Left colon (tissue), 2 donors: ENCODE results near the gene FGGY. TPM values are rescaled to one million over a fixed set of nuclear protein-coding genes. Genes with fewer than 3 reads are reported as not detected.
A peak's percentile ranks its signal among the peaks of the same experiment; 100 is the strongest.

Experiments
- ATAC-seq: fragments of 200-7000 bp; cut with Tn5 transposase; one replicate; pipeline ENCODE4 v1.9.1; 2020; ENCODE audit warnings: mild to moderate bottlenecking, moderate library complexity
- DNase-seq, 2 donors: peaks; one replicate each; pipeline ENCODE4 v3.0.0-alpha.2; 2020
- intact Hi-C, 2 donors: fragments of 100-400 bp; cut with DNase I in 1 of 2; cut with micrococcal nuclease in 1 of 2; formaldehyde crosslinking; loops; one replicate each; pipeline versions ENCODE4 v1.11.2 to v1.14.0; 2022; cut with DNase I, micrococcal nuclease
- total RNA-seq, 2 donors: library from RNA; stranded (reverse); fragmentation: NEBNext Ultra II Directional; extraction: Animal tissue kit (Norgen Biotek cat#: 25700); gene quantifications; one replicate each; pipeline ENCODE4 v1.2.1, GENCODE V29; 2021
- donor health status: DM: no; HTN: no; CAD: no.
- donor health status: DM: yes; HTN: yes; CAD: no.

The FGGY gene
- total RNA-seq, 2 donors from 2014 or later = 17.3 to 24.1 TPM

DNA sequence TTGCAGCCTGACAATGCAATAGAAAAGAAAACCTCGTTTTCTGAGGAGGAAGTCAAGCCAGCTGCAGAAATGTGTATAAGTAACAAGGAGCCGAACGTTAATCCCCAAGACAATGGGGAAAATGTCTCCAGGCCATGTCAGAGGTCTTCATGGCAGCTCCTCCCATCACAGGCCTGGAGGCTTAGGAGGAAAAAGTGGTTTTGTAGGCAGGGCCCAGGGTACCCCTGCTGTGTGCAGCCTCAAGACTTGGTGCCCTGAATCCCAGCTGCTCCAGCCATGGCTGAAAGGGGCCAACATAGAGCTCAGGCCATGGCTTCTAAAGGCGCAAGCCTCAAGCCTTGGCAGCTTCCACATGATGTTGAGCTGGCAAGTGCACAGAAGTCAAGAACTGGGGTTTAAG lies 439.9 kb downstream of the FGGY start:
- intact Hi-C loops = no loop called here
- ATAC-seq (no peak), DNase-seq (no peak)

DNA sequence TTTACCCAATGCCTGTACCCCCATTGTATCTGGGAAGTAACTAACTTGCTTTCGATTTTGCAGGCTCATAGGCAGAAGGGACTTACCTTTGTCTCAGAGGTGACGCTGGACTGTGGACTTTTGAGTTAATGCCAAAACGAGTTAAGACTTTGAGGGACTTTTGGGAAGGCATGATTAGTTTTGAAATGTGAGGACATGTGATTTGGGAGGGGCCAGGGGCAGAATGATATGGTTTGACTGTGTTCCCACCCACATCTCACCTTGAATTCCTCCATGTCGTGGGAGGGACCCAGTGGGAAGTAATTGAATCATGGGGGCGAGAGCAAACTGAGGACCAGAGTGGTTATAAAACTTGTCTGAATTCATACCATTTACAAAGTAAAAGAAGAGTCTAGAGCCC lies 440.7 kb downstream of the FGGY start:
- DNase-seq = no peak
- ATAC-seq = peak; percentile 17
- intact Hi-C loops = no loop called here

DNA sequence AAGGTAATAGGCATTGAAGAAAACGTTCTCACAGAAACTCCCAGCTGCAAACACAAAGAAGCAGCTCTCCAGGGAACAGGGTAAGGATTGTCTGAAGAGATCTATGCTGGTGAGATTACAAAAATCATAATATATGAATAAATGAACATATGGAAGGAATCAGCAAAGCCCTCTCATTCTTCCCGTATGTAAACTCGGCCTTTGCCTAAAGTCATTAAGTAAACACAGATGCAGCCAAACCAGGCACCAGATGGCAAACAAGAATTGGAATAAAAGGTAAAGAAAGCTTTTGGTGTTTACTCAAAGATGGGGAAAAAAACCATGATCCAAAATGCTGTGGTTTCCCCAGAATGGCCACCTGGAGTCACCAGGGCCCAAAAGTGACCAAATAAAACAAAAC lies 441.3 kb downstream of the FGGY start:
- intact Hi-C loops = no loop called here
- DNase-seq (no peak), ATAC-seq (peak; percentile 34)

DNA sequence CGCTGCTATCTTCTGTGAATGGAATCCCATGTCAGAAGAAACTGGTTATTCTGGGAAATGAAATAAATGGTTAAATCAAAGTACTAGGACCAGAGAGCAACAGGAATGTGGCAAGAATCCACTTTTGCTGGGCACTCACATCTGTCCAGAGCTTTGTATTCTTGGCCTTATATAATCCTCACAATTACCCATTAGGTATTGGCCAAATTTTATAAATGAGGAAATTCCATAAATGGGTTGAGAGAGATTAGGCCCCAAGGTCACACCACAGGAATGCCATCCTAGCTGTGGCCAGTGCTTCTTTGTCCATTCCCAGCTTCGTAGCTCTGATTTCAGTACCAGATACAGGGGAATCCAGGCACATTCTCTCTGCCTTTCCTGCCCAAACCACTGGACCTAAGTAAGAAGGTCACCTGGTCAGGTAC lies 441.7 kb downstream of the FGGY start:
- intact Hi-C loops = no loop called here
- DNase-seq (no peak), ATAC-seq (no peak)

DNA sequence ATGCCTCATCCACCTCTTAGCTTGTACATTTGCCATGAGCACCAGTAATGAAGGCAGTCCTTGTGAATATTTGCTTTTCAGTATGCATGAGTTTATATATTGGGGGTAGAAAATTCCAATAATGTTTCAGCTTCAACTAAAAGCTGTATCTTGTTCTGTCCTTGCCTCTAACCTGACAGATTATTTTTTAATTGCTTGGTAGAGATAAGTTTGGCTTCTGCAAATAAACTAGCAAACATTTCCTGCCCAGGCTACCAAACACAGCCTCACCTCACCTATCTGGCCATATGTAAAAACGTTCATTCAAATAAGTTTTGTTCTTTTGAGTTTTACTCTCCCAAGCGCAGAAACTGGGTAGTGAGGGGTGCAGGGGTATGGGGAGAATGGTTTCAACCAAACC lies 442.2 kb downstream of the FGGY start:
- ATAC-seq = no peak
- intact Hi-C loops = no loop called here

DNA sequence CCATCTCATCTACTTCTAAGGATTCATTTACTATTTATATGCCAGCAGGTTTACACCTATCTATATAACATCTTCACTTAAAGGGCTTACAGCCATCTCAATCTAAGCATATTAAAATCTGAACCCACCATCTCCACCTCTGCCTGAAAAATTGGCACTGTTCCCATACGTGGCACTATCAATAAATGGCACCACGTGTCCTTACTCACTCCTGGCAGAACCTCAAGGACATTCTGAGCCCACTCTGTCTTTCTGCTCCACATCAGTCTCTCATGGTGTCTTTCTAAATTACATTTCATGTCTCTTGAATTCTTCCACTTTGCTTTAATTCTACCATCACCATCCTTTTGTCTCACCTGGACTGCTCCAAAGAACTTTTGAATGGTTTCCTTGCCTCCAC lies 445.6 kb downstream of the FGGY start:
- intact Hi-C loops = no loop called here
- no peak for DNase-seq
- no peak for ATAC-seq

More for the DNA sequence above, 442.2 kb downstream of the FGGY start:
- no peak for DNase-seq

DNA sequence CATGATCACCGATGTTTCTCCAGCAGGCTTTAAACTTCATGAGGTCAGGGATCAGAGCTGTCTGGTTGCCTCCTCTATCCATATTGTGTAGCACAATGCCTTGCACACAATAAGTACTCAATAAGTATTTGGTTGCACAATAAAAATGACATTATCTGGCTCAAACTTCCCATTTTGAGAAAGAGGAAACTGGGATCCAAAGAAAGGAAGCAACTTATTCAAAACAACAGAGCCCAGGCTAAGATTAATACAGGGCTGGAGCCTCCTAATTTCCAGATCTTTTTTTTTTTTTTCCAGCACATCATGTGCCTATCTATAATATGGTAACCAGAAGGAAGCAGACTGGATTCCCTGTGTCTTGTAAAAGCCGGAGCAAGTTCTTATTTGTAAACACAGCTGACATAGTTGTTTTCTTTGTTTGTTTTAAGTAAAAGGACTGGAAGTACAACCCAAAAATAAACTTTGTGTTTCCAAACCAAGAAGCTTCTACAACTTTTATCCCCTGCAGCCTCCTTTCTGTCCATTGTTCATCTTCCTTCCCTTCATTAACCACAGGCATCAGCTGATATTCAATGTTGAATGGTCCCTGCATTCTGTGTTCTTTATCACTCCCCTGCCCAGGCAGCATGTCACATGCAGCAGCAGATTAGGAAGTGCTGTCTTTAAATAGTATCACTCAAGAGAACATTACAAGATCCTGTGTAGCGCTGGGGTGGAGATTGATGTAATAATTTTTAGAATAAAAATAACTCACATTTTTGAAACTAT lies 446.6 kb downstream of the FGGY start:
- ATAC-seq (no peak), DNase-seq (no peak)
- intact Hi-C loops = no loop called here

DNA sequence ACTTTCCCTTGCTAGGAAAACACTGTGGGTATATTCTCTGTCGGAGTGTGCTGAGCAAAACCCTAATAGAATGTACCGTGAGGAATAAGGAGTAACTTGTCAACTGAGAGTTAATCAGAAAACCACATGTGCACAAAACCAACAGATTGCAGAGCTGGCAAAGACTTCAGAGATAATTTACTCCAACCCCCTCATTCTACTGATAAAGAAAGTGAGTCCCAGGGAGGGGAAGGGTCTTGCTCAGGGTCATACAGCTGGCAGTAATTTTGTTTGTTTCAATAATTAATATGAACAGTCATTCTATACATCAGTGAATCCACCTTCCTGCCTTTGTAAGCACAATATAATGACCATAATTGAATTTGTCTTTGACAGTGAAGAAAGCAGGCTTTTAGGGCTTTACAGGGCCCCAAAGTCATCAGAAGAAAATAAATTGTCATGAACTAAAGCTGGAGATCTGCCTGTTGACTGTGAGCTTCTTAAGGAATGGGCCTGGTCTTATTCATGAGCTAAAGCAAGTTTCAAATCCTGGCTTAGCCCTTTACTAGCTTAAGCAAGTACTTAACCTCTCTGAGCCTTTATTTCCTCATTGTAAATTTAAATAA lies 450.6 kb downstream of the FGGY start:
- ATAC-seq (no peak), DNase-seq (no peak)
- intact Hi-C loops = no loop called here

DNA sequence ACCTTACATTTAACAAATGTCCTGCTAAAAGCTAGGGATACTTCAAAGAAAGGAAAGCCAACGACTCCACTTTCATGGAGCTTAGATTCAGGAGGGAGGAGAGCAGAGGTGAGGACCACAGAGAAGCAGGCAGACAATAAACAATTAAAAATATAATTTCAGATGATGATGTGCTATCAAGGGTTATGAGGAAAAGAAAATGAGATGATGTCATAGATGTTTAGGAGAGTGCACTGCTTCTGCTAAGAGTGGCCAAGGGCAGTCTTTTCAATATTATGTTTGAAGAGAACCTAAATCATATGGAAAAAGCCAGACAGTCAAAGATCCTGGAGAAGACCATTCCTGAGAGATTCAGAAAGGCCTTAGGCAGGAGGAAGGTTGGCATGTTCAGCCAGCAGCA lies 451.2 kb downstream of the FGGY start:
- intact Hi-C loops = no loop called here
- no peak for DNase-seq
- no peak for ATAC-seq

DNA sequence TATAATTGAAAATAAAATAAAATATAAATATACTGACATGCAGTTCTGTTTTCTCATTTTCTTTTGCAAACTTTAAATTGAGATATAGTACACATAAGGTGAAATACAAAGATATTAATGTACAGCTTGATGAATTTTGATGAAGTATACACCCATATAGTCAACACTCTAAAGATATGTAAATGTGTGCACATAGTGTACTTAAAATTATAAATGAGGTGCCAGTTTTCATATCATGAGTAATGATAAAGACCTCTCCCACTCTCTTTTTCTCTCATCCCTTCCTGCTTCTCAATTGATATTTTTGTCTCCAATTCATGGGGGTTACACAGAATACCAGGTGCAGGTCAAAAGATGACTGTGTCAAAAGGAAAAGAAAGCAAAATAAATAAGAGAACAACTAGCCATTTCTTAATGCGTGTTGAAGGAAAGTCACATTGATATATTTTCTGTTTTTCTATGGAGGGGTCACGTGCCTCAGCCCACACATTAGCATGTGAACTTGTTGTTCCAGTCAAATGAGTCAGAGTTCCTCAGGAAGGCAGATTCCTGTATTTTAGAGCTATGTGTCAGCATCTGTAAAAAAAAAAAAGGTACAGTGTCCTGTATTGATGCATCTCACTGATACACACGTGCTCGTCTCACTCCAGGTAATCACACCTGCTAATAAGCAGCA lies 453.6 kb downstream of the FGGY start:
- intact Hi-C loops = no loop called here
- ATAC-seq (no peak), DNase-seq (no peak)

DNA sequence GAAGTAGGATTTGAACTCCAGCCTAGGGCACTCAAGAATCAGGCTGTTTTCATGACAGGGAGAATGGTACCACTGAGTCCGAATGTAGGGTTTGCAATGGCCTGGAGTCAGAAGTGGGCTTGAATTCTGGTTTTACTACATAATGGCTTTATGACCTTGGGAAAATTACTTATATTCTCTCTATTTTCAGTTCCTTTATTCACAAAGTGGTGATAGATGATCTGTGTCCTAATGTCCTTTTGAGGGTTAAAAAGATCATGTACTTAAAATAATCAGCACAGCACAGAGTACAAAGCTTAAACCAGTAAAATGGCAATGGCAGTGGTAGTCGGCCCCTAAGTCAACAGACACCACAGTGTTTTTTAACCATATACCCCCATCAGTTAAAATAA lies 454.1 kb downstream of the FGGY start:
- intact Hi-C loops = no loop called here
- no peak for DNase-seq
- no peak for ATAC-seq

DNA sequence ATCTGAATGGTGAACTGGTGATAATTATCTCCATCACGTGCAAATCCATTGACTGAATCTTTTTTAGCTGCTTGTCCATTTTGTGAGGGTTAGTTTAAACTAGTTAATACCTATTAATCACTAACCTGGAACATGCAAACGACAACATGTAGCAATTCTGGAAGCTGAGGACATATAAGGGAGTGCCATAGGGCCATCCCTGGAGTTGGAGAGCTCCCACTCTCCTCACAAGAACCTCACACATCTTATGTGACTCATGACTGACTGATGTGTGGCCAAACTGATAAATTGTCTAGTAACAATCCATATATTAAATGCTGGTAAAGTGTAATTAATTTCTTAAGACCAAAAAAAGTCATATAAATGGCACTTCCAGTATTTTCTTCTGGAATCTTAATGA lies 454.9 kb downstream of the FGGY start:
- intact Hi-C loops = no loop called here
- no peak for ATAC-seq
- no peak for DNase-seq

DNA sequence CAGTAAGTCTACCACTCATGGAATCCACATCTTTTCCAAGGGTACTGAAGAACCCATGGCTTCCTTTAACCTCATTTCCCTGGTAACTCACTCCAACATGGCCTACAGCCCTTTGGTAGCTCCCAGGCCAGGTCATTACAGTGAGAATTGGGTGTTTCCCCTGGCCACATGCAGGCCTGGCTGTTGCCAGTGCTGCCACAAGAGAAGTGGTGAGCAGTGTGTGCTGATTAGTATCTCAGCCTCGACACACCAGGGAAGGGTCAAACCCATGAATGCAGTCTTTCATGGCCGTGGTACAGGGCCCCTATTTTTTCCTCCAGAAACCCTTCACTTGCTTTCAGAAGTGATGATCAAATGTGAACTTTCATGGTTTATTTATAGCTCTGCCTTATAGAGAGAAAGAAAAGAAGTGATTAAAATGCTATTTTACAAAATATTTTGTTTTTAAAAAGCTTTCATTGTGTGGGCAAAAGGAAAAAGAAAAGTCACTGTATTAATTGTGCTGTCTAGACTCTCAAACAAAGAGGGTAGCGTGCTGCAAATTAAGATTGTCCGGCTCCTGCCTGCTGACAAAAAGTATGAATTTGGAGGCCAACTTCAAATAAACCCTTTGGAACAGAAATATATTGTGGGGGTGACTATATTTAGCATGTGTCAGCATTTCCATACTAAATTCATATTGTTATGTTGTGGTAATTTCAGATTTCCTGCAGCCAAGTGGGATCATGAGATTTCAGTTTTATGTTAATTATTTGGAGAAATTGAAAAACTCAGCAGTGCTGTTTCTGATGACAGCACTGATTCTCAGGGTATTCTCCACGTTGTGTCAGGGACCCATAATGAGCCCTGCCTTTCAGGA lies 455.9 kb downstream of the FGGY start:
- ATAC-seq (no peak), DNase-seq (no peak)
- intact Hi-C loops = no loop called here

DNA sequence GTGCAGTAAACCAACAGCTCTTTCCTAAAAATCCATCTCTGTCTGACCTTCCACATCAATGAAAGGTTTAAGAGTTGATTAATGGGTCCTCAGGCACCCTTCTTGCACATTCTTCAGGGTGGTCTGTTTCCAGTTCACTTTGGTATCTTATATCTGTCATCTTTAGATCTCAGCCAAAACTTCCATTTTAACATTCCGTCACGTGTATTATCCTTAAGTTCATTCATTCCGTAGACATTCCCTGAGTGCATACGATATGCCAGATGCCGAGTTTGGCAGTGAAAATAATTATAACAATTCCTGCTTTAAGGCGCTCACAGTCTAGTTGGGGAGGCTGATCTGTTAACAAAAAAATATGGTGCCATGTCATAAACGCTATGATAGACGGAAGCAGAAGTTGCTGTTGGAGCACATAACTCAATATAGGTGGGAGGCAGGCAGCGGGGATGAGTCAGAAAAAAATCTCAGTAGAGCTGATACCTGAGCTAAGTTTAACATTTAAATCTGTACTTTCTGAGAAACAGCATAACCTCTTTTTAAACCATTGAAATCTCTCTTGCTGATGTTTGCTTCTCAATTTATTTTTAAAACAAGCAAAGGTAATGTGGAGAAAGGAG lies 458.3 kb downstream of the FGGY start:
- intact Hi-C loops = no loop called here
- DNase-seq = no peak
- no peak for ATAC-seq

DNA sequence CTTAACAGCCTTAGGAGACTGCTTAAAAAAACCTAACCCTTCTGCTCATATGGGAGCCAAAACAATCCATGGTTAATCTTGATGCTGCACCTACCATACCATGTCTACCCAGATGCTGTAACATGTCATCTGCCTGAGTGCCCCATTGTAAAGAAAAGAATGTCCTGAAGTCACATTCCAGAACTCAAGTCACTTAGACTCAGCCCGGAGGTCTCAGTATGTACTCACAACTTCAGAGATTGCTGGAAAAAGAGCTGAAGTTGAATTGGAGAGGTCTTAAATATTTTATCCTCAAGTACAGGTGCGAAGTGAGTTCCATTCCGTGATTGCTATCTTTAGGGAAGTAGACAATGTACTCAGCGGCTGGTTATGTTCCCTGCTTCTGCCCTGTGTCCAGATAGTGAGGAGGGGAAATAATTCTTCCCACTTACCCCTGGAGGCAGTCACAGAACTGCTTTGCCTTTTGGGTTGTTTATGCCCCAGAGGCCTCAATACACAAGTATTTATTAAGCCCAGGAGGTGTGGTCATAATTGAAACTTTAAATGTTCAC lies 460.4 kb downstream of the FGGY start:
- ATAC-seq = no peak
- intact Hi-C loops = no loop called here
- DNase-seq = no peak

DNA sequence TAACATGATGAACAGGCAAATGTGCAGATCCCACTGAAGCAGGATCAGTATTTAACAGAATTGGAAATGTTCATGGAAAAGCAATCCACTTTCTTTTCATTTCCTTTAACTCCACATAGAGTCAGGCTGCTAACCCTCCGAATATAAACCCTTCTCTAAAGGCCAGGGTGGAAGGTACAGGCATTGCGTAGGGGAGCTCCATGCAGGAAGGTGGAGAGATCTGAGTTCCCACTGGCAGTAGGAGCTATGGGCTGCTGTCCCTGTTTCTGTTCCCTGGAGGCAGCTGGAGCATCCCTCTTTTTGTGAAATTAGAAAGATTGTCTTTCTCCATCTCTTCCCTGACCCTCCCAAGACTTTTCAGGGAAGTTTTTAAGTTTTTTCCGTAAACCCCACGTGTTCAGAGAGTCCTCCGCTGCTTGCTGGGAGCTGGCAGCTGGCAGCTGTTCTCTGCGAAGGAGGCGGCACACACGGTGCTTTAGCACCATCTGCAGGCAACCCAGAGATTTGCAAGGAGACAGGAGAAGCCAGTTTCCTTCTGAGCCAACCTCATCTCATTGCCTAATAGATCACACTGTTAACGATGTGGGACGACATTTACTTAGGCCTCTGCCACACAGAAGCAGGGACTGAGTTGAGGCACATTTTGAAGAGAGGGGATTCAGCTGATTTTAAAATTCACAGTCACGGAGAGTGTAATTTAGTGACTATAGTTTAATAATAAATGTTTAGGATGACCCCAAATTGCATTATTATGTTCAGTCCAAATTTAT lies 462.4 kb downstream of the FGGY start:
- DNase-seq = peak; percentile 75 to 76
- peak; percentile 98 for ATAC-seq
- intact Hi-C loops = no loop called here

DNA sequence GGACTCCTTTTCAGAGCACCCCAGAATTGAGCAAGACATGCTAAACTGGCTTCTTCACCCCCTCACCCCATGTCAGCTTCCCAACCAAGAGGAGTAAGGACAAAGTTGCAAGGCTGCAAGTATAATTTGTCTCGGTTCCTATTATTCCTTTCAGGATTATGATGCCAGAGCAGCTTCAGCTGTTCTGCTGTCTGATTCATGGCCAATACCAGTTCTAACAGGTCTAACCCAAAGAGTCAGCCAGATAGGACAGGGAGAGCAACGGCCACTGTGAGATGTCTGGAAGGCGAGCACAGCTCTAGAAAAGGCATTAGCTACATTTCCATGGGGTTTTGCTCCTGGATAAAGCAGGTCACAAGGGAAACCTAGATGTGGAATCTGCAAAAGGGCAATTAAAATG lies 464.5 kb downstream of the FGGY start:
- intact Hi-C loops = loop anchor here in 1 of 2 donors (5.0 kb wide), 1 partner anchor 1019 kb away; no protein-coding TSS in a partner anchor
- ATAC-seq = no peak
- no peak for DNase-seq

DNA sequence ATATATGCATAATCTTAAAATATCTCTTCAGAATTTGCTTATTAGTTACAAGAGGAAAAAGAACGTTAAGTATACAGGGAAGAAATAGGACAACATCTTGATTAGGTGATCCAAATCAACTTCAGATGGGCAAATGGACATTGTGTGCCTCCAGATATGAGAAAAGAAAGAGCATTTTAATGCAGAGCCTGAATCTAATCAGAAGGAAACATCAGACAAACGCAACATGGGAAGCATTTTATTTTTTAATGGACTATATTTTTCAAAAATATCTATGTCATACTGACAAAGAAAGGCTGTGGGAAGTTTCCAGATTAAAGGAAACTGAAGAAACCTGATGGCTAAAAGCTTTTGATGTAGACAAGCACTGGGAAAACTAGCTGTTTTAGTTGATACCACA lies 466.5 kb downstream of the FGGY start:
- ATAC-seq (no peak), DNase-seq (no peak)
- intact Hi-C loops = loop anchor here in 1 of 2 donors (5.0 kb wide), 1 partner anchor 1021 kb away; no protein-coding TSS in a partner anchor
